ENCODE results near the gene MED12.

The MED12 gene

DNA sequence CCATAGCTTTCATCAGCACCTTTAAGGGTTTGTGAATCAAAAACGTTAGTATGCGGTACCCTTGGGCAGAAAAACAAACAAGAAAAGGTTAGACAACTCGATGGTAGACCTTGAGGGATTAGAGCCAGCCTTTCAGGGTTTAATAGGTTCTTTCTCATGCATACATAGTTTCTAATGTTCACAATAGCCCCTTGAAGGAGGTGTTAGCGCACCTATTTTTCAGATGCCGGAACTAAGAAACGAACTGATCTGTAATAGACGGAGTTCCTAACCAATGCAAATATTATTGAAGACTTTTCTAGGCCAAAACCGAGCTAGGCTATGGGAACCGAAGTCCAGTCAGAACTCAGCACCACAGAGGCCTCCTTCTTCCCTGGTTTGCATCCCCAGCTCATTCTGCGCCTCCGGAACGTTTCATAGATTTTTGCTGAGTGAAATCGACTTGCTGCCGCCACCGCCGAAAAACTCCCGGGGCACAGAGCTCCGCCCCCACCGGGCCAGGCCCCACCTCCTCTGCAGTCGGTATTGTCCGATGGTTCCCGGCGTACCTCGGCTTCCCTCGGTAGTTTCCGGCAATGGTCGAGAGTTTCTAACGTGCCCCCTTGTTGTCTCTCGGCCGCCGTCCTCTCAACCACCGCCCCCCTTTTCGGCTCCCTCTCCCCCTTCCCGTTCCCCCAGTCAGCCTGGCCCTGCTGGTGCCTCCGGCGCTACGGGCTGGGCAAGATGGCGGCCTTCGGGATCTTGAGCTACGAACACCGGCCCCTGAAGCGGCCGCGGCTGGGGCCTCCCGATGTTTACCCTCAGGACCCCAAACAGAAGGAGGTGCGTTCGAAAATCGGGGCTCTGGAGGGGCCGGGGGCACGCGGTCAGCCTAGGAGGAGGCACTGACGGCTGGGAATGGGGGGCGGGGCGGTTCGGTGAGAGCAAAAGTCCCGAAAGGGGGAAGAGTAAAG is at the start of gene MED12:
MED12 (plus strand) TSS at position 565 of the 953 bp plus-strand sequence; CDS start at position 724, 159 bp downstream.
- TF ChIP-seq GATA2 (IDR thresholded peaks at IDR 0.05; ENCODE audit: low read depth, low read length) (no peak), GATA3 (IDR thresholded peaks at IDR 0.05; ENCODE audit: low read depth, low read length) (no peak)

DNA sequence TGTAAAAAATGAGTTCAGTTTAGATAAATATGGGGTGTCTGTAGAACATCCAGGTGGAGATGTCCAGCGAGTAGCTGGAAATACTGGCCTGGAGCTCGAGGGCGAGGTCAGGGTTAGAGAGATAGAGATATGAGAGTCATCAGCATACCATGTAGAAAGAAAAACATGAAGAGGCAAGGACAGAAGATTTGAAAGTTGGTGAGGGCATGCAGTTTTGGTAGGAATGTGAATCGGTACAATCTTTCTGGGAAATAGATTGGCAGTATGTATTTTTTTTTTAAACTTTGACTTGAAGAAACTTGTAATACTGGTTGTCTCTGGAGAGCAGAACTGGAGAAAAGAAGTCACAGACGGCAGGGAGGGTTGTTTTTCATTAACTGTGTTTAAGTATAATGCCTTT is 47.9 kb upstream of the MED12 start:
- TF ChIP-seq GATA2 (IDR thresholded peaks at IDR 0.05; ENCODE audit: low read depth, low read length) (no peak), GATA3 (IDR thresholded peaks at IDR 0.05; ENCODE audit: low read depth, low read length) (no peak)

DNA sequence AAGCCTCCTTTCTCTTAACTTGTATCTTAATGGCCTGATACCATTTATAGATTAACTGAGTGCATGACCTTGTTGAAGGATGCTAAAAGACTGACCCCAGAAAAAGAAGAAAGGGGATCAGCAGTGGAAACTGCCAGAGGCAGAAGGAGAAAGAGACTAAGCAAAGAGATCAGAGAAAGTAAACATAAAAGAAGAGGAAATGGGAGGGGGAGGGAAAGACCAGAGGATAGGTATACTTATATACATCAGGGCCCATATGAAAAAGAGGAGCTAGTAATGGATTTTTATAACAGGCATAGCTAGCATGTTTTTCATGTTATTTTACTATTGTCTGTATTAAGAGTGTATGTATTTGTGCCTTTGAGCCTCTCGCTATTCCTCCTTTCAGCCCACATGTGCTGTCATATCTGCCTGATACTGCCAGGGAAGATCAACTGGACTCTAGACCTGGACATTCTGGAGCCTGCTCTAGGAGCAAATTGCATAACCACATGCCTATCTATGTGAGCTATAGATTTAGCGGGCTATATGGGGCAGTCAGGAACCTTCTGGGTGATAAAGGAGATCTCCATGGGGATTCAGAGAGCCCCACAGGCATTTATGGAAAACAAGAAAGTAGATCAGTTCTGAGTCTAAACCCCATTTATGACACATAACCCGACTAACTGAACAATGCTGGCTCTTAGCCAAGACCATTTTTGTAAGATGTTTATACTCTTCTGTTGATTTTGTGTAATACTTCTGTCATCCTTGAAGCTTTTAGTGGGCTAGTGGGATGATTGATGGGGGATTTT is 36.9 kb upstream of the MED12 start:
- TF ChIP-seq GATA3 (IDR thresholded peaks at IDR 0.05; ENCODE audit: low read depth, low read length) (no peak), GATA2 (IDR thresholded peaks at IDR 0.05; ENCODE audit: low read depth, low read length) (no peak)

DNA sequence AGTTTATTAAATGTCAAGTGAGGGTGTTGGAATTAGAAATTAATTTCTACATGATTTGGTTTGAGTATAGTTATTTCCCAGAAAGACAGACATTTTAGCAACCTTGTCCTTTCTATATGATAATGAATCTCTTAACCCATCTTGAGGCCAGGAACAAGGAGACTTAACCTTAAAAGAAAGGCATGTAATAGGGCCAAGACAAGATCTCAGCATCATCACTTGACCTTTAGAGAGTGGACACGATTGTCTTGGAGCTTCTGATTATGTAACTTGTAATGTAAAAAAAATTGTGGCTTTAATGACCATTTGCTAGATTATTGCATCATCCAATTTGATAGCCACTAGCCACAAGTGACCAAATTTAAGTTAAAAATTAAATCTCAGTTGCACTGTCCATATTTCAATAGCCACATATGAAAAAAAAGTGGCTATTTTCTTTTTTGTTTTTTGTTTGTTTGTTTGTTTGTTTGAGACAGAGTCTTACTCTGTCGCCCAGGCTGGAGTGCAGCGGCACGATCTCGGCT is 36.2 kb upstream of the MED12 start:
- no peak for TF ChIP-seq GATA2 (IDR thresholded peaks at IDR 0.05; ENCODE audit: low read depth, low read length)
- TF ChIP-seq GATA3 (IDR thresholded peaks at IDR 0.05; ENCODE audit: low read depth, low read length) = no peak

DNA sequence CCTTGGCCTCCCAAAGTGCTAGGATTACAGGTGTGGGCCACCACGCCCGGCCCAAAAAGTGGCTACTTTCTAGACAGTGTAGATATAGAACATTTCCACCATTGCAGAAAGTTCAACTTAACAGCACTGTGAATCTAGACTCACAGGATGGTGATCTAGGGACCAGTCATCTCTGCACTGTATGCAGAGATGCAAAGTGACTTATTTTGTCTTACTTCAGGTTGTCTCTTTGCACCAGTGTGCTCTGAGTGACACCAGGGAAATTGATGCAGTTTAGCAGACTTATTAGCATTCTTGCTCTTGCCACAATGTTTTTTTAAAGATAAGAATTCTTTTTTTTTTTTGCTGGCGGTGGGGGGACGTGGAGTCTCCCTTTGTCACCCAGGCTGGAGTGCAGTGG is 35.6 kb upstream of the MED12 start:
- no peak for TF ChIP-seq GATA3 (IDR thresholded peaks at IDR 0.05; ENCODE audit: low read depth, low read length)
- no peak for TF ChIP-seq GATA2 (IDR thresholded peaks at IDR 0.05; ENCODE audit: low read depth, low read length)

DNA sequence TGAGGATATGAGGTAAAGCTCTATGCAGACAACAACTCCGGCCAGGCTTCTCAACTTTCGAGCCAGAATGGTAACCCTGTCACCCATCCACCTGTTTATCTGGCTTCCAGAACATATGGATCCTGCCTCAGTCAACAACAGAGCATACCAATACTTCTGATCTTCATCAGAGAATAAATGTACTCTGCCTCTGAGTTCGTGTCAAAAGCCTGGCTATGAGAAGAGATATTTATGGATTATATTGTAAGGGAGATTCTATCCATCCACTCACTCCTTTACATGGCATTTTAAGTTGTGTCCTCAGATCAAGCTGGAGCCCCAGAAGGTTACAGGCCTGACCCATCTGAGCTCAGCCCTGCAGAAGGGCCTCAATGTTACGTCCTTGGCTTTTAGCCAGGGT is 32.5 kb upstream of the MED12 start:
- TF ChIP-seq GATA2 (IDR thresholded peaks at IDR 0.05; ENCODE audit: low read depth, low read length) (no peak), GATA3 (IDR thresholded peaks at IDR 0.05; ENCODE audit: low read depth, low read length) (no peak)

DNA sequence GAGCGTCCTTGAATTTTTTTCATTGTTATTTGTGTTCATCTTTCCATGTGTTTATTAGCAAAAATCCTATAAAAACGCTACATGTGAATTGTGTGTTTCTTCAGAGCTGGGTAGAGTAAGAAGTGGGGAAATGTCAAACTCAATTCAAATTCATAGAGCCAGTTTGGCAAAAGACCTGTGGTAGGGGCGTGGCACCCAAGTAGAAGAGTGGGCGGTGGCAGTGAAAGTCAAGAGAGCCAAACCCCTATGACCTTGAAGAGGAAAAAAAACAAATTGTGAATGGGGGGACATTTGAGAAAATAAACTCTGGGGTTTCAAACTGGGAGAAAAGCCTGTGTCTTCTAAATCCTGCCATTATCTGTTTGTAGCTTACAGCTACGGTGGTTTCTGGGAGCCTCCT is 27.1 kb upstream of the MED12 start:
- no peak for TF ChIP-seq GATA2 (IDR thresholded peaks at IDR 0.05; ENCODE audit: low read depth, low read length)
- TF ChIP-seq GATA3 (IDR thresholded peaks at IDR 0.05; ENCODE audit: low read depth, low read length) = no peak

DNA sequence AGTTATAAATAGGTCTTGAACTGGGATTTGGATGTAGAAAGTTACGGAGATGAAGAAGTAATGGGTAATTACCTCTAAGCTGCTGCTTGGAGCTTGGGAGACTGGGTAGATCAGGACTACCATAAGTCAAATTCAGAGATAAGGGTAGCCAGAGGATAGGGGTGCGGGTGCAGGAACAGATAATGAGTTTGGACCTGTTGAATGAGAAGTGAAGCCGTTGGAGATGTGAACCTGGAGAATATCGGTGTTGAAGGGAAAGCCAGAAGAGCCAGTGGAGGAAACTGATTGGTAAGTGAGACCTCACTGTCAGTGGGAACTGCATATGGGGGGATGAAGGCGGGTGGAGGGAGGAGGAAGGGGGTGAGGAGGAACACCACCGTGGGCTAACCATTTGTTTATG is 23.4 kb upstream of the MED12 start:
- no peak for TF ChIP-seq GATA3 (IDR thresholded peaks at IDR 0.05; ENCODE audit: low read depth, low read length)
- TF ChIP-seq GATA2 (IDR thresholded peaks at IDR 0.05; ENCODE audit: low read depth, low read length) = no peak

DNA sequence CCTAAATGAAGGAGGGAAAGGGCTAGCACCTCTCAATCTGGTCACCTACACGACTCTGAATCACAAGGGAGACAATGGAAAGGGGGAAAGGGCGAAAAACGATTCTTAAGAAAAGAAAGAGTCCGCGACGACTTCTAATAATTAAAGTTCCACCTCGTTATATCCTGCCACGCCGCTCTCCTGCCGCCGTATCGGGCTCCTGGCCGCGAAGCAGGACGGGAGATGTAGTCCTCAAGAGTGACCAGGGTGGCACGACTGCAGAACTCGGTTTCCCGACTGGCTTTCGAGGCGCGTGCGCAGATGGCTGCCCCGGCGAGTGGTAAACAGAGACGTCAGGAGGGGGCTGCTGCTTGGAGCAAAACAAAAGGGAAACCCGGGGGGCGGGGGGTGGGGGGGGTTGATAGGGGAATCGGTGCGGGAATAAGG is 22.8 kb upstream of the MED12 start, which contains the start of gene FOXO4:
FOXO4 (plus strand) TSS at position 297 of the 426 bp plus-strand sequence. CDS start 678 bp downstream, outside the sequence.
- TF ChIP-seq GATA2 (IDR thresholded peaks at IDR 0.05; ENCODE audit: low read depth, low read length) = no peak
- TF ChIP-seq GATA3 (IDR thresholded peaks at IDR 0.05; ENCODE audit: low read depth, low read length) = no peak

DNA sequence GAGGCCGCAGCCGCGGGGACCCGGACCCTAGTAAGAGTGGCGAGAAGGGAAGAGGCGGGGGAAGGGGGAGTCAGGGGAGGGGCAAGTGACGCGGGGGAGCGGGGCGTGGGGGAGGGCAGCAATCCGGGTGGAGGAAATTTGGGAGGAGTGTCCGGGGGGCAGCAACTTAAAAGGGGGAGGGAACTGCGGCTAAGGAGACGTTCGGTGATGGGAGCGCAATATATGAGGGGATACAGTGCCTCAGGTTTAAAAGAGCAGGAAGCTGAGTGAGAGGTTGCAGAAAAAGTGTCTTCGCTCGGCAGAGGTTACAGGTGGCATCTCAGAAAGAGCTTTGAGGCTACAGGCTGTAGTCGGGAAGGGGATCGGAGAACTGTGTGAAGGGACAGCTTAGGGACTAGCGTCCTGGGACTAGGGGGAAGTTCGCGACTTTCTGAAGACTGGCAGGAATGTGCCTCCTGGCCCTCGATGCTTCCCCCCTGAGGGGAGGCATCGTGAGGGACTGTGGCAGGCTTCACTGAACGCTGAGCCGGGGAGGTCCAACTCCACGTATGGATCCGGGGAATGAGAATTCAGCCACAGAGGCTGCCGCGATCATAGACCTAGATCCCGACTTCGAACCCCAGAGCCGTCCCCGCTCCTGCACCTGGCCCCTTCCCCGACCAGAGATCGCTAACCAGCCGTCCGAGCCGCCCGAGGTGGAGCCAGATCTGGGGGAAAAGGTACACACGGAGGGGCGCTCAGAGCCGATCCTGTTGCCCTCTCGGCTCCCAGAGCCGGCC is 22.2 kb upstream of the MED12 start:
- TF ChIP-seq GATA2 (IDR thresholded peaks at IDR 0.05; ENCODE audit: low read depth, low read length) = no peak
- TF ChIP-seq GATA3 (IDR thresholded peaks at IDR 0.05; ENCODE audit: low read depth, low read length) = no peak

DNA sequence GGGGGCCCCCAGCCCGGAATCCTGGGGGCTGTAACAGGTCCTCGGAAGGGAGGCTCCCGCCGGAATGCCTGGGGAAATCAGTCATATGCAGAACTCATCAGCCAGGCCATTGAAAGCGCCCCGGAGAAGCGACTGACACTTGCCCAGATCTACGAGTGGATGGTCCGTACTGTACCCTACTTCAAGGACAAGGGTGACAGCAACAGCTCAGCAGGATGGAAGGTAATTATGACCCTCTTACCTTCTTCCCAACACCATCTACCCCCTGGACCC is 21.7 kb upstream of the MED12 start:
- TF ChIP-seq GATA2 (IDR thresholded peaks at IDR 0.05; ENCODE audit: low read depth, low read length) = no peak
- TF ChIP-seq GATA3 (IDR thresholded peaks at IDR 0.05; ENCODE audit: low read depth, low read length) = no peak

DNA sequence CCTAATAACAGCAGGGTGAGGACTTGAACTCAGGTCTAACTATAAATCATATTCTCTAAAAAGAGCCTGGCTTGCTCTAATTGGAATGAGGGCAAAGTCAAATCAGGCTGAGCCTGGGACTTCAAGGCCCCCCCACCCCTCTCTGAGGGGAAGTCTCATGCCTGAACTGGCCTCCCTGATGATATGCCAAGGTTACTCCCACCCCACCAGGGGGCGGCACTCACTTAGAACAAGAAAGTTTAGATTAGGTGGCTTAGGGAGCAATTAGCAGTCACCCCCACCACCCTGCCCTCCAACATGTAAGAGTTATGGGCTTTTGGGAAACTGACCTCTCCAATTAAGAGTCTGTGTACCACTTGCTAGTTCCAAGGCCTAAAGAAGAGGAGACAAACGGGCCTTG is 20.1 kb upstream of the MED12 start:
- no peak for TF ChIP-seq GATA2 (IDR thresholded peaks at IDR 0.05; ENCODE audit: low read depth, low read length)
- TF ChIP-seq GATA3 (IDR thresholded peaks at IDR 0.05; ENCODE audit: low read depth, low read length) = no peak

DNA sequence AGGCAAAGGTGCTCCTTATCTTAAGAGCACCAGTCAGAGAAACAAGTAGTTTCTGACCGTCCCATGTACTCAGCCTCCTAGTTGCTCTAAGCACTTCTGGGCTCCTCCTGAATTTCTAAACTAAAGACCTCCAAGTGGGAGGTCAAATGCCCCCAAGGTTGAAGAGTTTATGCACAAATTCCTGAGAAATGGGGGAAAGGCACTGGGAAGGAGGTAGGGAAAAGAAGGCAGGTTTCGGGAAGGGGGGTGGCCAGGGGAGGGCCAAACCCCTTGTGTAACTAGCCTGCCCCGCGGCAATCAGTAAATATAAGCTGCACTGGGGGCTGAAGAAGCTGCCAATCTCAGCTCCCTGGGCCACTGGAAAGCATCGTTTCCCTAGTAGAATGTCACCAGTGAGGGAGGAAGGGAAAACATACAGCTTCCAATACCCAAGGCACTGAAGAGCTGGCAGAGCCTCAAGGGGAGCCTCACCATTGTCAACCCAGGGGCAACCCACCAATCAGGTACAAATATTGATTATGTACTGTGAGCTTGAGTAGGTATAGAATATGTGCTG is 19.4 kb upstream of the MED12 start:
- TF ChIP-seq GATA3 (IDR thresholded peaks at IDR 0.05; ENCODE audit: low read depth, low read length) = no peak
- TF ChIP-seq GATA2 (IDR thresholded peaks at IDR 0.05; ENCODE audit: low read depth, low read length) = no peak
